IMR-90 (cell line): Measurements from ENCODE around the gene LIN9. TPM values are rescaled to one million over a fixed set of nuclear protein-coding genes. Genes with fewer than 3 reads are reported as not detected.

Experiments
- ATAC-seq: fragments of 200-7000 bp; cut with Tn5 transposase; 2 replicates; pipeline ENCODE4 v1.9.1; 2020; ENCODE audit warnings: low read depth, mild to moderate bottlenecking, moderate library complexity
- BruUV-seq: library from RNA; stranded (reverse); fragments of 400-500 nt; replicated peaks from 2 replicates; lab custom pipeline; 2021; lab: Mats Ljungman, UMichigan
- CTCF ChIA-PET: fragments of 300-600 bp; formaldehyde crosslinking; extraction: SDS; loops from one replicate; lab custom pipeline; 2021; ENCODE audit warnings: antibody characterized with exemption; lab: Yijun Ruan, JAX
- POLR2A ChIA-PET: fragments of 300-600 bp; sonication (Branson Sonifier 250); formaldehyde crosslinking; loops from one replicate; lab custom pipeline; 2022; ENCODE audit warnings: antibody characterized with exemption; ENCODE audit not compliant: unreplicated experiment; lab: Charles Lee
- DNase-seq: peaks from one replicate; pipeline ENCODE4 v3.0.0; 2013
- H2AFZ ChIP-seq: replicated peaks from 2 replicates; pipeline ENCODE3; 2013; ENCODE audit warnings: low read length, mild to moderate bottlenecking; ENCODE audit not compliant: poor library complexity
- H2AK5ac ChIP-seq: 2 replicates; pipeline ENCODE4 v1.6.1; 2013; ENCODE audit warnings: low read depth, low read length, inconsistent platforms
- H2AK9ac ChIP-seq: replicated peaks from 2 replicates; pipeline ENCODE3; 2013; ENCODE audit warnings: mild to moderate bottlenecking, low read depth, low read length, moderate library complexity; ENCODE audit not compliant: poor library complexity
- H2BK120ac ChIP-seq: 2 replicates; pipeline ENCODE4 v1.6.1; 2013; ENCODE audit warnings: low read depth, low read length, inconsistent platforms
- H2BK15ac ChIP-seq: 3 replicates; pipeline ENCODE4 v1.6.1; 2013; ENCODE audit warnings: low read depth, low read length, inconsistent platforms
- H2BK20ac ChIP-seq: 2 replicates; pipeline ENCODE4 v1.6.1; 2013; ENCODE audit warnings: low read depth, mild to moderate bottlenecking, inconsistent platforms, low read length, moderate library complexity
- H2BK5ac ChIP-seq: 2 replicates; pipeline ENCODE4 v1.6.1; 2013; ENCODE audit warnings: mild to moderate bottlenecking, low read depth, low read length, inconsistent platforms; ENCODE audit not compliant: poor library complexity, severe bottlenecking
- H3K14ac ChIP-seq: replicated peaks from 2 replicates; pipeline ENCODE4 v1.6.1; 2013; ENCODE audit warnings: low read depth, low read length, inconsistent platforms
- H3K18ac ChIP-seq: 2 replicates; pipeline ENCODE4 v1.6.1; 2013; ENCODE audit warnings: low read depth, low read length, control low read depth
- H3K23ac ChIP-seq: 2 replicates; pipeline ENCODE4 v1.6.1; 2013; ENCODE audit warnings: low read depth, low read length, inconsistent platforms
- H3K27ac ChIP-seq: 2 replicates; pipeline ENCODE4 v1.5.1; 2013; ENCODE audit warnings: mild to moderate bottlenecking, control low read depth, low read length; ENCODE audit not compliant: insufficient read depth
- H3K27me3 ChIP-seq: 2 replicates; pipeline ENCODE4 v1.6.1; 2013; ENCODE audit warnings: low read length; ENCODE audit not compliant: control insufficient read depth, insufficient read depth
- H3K36me3 ChIP-seq: 2 replicates; pipeline ENCODE4 v1.6.1; 2013; ENCODE audit warnings: low read length, mixed read lengths; ENCODE audit not compliant: control insufficient read depth, insufficient read depth
- H3K4ac ChIP-seq: 2 replicates; pipeline ENCODE4 v1.6.1; 2013; ENCODE audit warnings: low read depth, low read length, inconsistent platforms
- H3K4me1 ChIP-seq: 2 replicates; pipeline ENCODE4 v1.6.1; 2013; ENCODE audit warnings: low read length, mixed read lengths; ENCODE audit not compliant: control insufficient read depth, insufficient read depth
- H3K4me2 ChIP-seq: 2 replicates; pipeline ENCODE4 v1.6.1; 2013; ENCODE audit warnings: low read depth, mild to moderate bottlenecking, control low read depth, low read length, moderate library complexity
- H3K4me3 ChIP-seq: 2 replicates; pipeline ENCODE4 v1.5.1; 2013; ENCODE audit warnings: low read depth, mild to moderate bottlenecking, control low read depth, low read length, moderate library complexity; ENCODE audit not compliant: insufficient read depth
- H3K56ac ChIP-seq: 2 replicates; pipeline ENCODE4 v1.6.1; 2013; ENCODE audit warnings: low read length, inconsistent platforms; ENCODE audit not compliant: insufficient read depth; ENCODE audit errors: extremely low read depth
- H3K79me1 ChIP-seq, 2 experiments: 2 replicates each; pipeline ENCODE4 v1.6.1; 2013; ENCODE audit warnings: low read length in 2 of 2, inconsistent platforms in 1 of 2, low read depth in 1 of 2
- H3K9ac ChIP-seq: 2 replicates; pipeline ENCODE4 v1.6.1; 2013; ENCODE audit warnings: low read depth, low read length, control low read depth
- H3K9me1 ChIP-seq: 2 replicates; pipeline ENCODE4 v1.6.1; 2013; ENCODE audit warnings: low read length, inconsistent platforms; ENCODE audit not compliant: insufficient read depth
- H3K9me3 ChIP-seq: 2 replicates; pipeline ENCODE4 v1.6.1; 2013; ENCODE audit warnings: low read length; ENCODE audit not compliant: control insufficient read depth, insufficient read depth
- H4K20me1 ChIP-seq: 2 replicates; pipeline ENCODE4 v1.6.1; 2013; ENCODE audit warnings: low read length, inconsistent platforms; ENCODE audit not compliant: insufficient read depth
- H4K5ac ChIP-seq: 2 replicates; pipeline ENCODE4 v1.6.1; 2013; ENCODE audit warnings: mild to moderate bottlenecking, low read depth, low read length, control low read depth
- H4K8ac ChIP-seq, 2 experiments: 2 replicates each; pipeline ENCODE4 v1.6.1; 2013; ENCODE audit warnings: low read depth in 2 of 2, low read length in 2 of 2, control low read depth in 1 of 2, inconsistent platforms in 1 of 2
- H4K91ac ChIP-seq: 2 replicates; pipeline ENCODE4 v1.6.1; 2013; ENCODE audit warnings: low read depth, low read length, inconsistent platforms; ENCODE audit not compliant: insufficient read depth
- BHLHE40 ChIP-seq: fragments of 150-350 bp; IDR thresholded peaks from 2 replicates; pipeline ENCODE4 v1.6.1; 2016; ENCODE audit warnings: mild to moderate bottlenecking, low read depth, low read length
- CEBPB ChIP-seq: IDR thresholded peaks from 2 replicates; pipeline ENCODE4 v1.6.1; 2012; ENCODE audit warnings: low read depth, low read length, improper control_type of control experiment
- CHD1 ChIP-seq: IDR thresholded peaks from 2 replicates; pipeline ENCODE4 v1.6.1; 2012; ENCODE audit warnings: low read depth, low read length, improper control_type of control experiment
- FOS ChIP-seq: fragments of 150-350 bp; IDR thresholded peaks from 2 replicates; pipeline ENCODE4 v1.6.1; 2016; ENCODE audit warnings: low read depth, low read length
- MAFK ChIP-seq: IDR thresholded peaks from 2 replicates; pipeline ENCODE4 v1.6.1; 2012; ENCODE audit warnings: low read depth, low read length, improper control_type of control experiment
- MAZ ChIP-seq: IDR thresholded peaks from 2 replicates; pipeline ENCODE4 v1.6.1; 2012; ENCODE audit warnings: low read depth, mild to moderate bottlenecking, low read length, improper control_type of control experiment, moderate library complexity, borderline replicate concordance
- MXI1 ChIP-seq: IDR thresholded peaks from 2 replicates; pipeline ENCODE4 v1.6.1; 2012; ENCODE audit warnings: low read depth, mild to moderate bottlenecking, low read length, moderate library complexity, borderline replicate concordance
- NFE2L2 ChIP-seq: fragments of 150-350 bp; IDR thresholded peaks from 2 replicates; pipeline ENCODE4 v1.6.1; 2016; ENCODE audit warnings: low read depth, mild to moderate bottlenecking, low read length
- POLR2A ChIP-seq: IDR thresholded peaks from 2 replicates; pipeline ENCODE4 v1.6.1; 2012; ENCODE audit warnings: mild to moderate bottlenecking, low read depth, low read length
- SMC3 ChIP-seq: fragments of 150-350 bp; IDR thresholded peaks from 2 replicates; pipeline ENCODE4 v1.6.1; 2016; ENCODE audit warnings: low read depth, mild to moderate bottlenecking, antibody characterized with exemption, low read length, moderate library complexity
- WGBS, 2 experiments: methylation state at CpG; one replicate each; pipeline versions ENCODE4 v1.1.5 to v1.1.7; 2013; ENCODE audit warnings: missing lambda C conversion rate in 2 of 2; ENCODE audit not compliant: insufficient read length in 1 of 2; ENCODE audit errors: extremely low coverage in 2 of 2; 5-methylcytosine and 5-hydroxymethylcytosine counted together
- dilution Hi-C: fragments of 300-500 bp; cut with HindIII; formaldehyde crosslinking; loops from one replicate; pipeline ENCODE4 v1.14.3; 2018; ENCODE audit warnings: low sequenced_read_pairs; ENCODE audit not compliant: unreplicated experiment
- in situ Hi-C: fragments of 300-500 bp; cut with MboI; formaldehyde crosslinking; loops from 3 replicates; pipeline ENCODE4 v1.14.3; 2019; ENCODE audit warnings: low sequenced_read_pairs, inconsistent platforms, mixed read lengths
- intact Hi-C: fragments of 100-400 bp; cut with micrococcal nuclease; formaldehyde crosslinking; loops from 2 replicates; pipeline ENCODE4 v1.10.0; 2022
- polyA plus RNA-seq, 3 experiments: library from polyadenylated mRNA; depleted of rRNA; stranded (reverse); fragments of >200 nt; gene quantifications; 2 replicates each; pipeline ENCODE4 v1.2.3, GENCODE V29; 2012; ENCODE audit warnings: low replicate concordance in 1 of 3
- total RNA-seq: library from RNA; depleted of rRNA; stranded (reverse); fragments of >200 nt; gene quantifications from 2 replicates; pipeline ENCODE4 v1.2.3, GENCODE V29; 2012
- TF ChIP-seq, protein P1 (sequence below): fragments of 150-350 bp; IDR thresholded peaks from 2 replicates; pipeline ENCODE4 v1.6.1; 2016; ENCODE audit warnings: low read depth, mild to moderate bottlenecking, low read length, moderate library complexity, borderline replicate concordance
- TF ChIP-seq, protein P2 (sequence below): conservative IDR thresholded peaks from 2 replicates; pipeline ENCODE4 v1.5.1; 2012; ENCODE audit warnings: mild to moderate bottlenecking, low read depth, low read length, improper control_type of control experiment
- TF ChIP-seq, protein P3 (sequence below): fragments of 150-350 bp; IDR thresholded peaks from 2 replicates; pipeline ENCODE4 v1.6.1; 2017; ENCODE audit warnings: mild to moderate bottlenecking, antibody characterized with exemption, low read length, low read depth

The LIN9 gene
- total and polyA plus RNA-seq, 2 of the 4 experiments (the other 2 are of a cell fraction) = 2.3 to 3.9 TPM

DNA sequence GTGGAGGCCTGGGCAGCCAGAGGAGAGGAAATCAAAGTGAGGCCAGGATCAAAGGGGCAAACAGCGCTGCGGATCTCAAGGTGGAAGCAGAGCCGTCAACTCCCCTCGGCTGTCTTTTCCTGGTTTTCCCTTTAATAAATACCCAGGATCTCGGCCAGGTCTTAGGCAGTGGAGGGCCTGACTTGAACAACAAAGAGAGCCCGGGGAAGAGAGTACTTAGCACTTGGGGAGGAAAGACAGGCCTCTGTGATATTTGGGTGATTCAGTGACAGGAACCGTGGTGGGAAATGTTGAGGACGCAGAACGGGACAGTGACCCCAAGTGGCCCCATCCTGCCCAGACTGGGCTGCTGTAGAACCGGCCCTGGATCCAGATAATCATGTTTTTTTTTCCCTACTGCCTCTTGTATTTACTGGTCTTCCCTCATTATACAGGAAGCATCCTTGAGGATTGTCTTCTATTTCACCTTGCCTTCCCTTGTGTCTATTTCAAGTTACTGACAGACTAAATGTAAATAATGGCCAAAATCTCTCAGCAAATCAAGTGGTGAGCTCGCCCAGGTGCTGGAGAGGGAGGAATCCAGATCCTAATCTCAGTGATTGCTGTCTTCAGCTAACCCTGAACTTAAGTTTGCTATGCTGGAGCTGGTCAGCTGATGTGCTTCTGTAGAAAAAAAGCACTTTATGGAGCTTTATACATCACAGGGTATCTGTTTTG, 88.3 kb downstream of the LIN9 start:
- DNase-seq (no peak), ATAC-seq (no peak)
- POLR2A ChIA-PET = no interaction called here
- in situ Hi-C loops (no loop called here), intact Hi-C loops (no loop called here), dilution Hi-C loops (no loop called here)
- H3K4me1 ChIP-seq = 0 out of 2 replicates have a peak, but pooled peaks cover 1% of the 10 kb centered on the region
- no peak overlapping the region for H3K4ac ChIP-seq
- no peak overlapping the region for H4K5ac ChIP-seq
- H2BK15ac ChIP-seq = no peak overlapping the region
- no peaks in the 10 kb centered on the region for H3K9me3 ChIP-seq
- H3K79me1 ChIP-seq = no peaks in the 10 kb centered on the region
- no peak overlapping the region for H2AFZ ChIP-seq
- no peak overlapping the region for H3K56ac ChIP-seq
- no peak overlapping the region for H2AK9ac ChIP-seq
- H2BK5ac ChIP-seq = no peak overlapping the region
- H4K91ac ChIP-seq = no peak overlapping the region
- 10% methylated on average over 2 of the region's 11 CpGs; no CpG with 5 or more reads in 1 of the 2 experiments for WGBS, 2 experiments
- H2BK120ac ChIP-seq = no peak overlapping the region
- no peak overlapping the region for H3K14ac ChIP-seq
- no peak overlapping the region for H3K4me3 ChIP-seq
- H3K18ac ChIP-seq = no peak overlapping the region
- H3K4me2 ChIP-seq = no peak overlapping the region
- CTCF ChIA-PET = no interaction called here
- TF ChIP-seq MAFK (no peak), MAZ (no peak), CHD1 (no peak), FOS (no peak), NFE2L2 (no peak), POLR2A (no peak), MXI1 (no peak), BHLHE40 (no peak), SMC3 (no peak), CEBPB (no peak)
- TF ChIP-seq, protein P1, sequence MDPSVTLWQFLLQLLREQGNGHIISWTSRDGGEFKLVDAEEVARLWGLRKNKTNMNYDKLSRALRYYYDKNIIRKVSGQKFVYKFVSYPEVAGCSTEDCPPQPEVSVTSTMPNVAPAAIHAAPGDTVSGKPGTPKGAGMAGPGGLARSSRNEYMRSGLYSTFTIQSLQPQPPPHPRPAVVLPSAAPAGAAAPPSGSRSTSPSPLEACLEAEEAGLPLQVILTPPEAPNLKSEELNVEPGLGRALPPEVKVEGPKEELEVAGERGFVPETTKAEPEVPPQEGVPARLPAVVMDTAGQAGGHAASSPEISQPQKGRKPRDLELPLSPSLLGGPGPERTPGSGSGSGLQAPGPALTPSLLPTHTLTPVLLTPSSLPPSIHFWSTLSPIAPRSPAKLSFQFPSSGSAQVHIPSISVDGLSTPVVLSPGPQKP = no peak
- TF ChIP-seq, protein P2, sequence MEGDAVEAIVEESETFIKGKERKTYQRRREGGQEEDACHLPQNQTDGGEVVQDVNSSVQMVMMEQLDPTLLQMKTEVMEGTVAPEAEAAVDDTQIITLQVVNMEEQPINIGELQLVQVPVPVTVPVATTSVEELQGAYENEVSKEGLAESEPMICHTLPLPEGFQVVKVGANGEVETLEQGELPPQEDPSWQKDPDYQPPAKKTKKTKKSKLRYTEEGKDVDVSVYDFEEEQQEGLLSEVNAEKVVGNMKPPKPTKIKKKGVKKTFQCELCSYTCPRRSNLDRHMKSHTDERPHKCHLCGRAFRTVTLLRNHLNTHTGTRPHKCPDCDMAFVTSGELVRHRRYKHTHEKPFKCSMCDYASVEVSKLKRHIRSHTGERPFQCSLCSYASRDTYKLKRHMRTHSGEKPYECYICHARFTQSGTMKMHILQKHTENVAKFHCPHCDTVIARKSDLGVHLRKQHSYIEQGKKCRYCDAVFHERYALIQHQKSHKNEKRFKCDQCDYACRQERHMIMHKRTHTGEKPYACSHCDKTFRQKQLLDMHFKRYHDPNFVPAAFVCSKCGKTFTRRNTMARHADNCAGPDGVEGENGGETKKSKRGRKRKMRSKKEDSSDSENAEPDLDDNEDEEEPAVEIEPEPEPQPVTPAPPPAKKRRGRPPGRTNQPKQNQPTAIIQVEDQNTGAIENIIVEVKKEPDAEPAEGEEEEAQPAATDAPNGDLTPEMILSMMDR = no peak
- TF ChIP-seq, protein P3, sequence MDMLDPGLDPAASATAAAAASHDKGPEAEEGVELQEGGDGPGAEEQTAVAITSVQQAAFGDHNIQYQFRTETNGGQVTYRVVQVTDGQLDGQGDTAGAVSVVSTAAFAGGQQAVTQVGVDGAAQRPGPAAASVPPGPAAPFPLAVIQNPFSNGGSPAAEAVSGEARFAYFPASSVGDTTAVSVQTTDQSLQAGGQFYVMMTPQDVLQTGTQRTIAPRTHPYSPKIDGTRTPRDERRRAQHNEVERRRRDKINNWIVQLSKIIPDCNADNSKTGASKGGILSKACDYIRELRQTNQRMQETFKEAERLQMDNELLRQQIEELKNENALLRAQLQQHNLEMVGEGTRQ = no peak
- H2AK5ac ChIP-seq = no peak overlapping the region
- no peak overlapping the region for H3K9ac ChIP-seq
- no TSS peak for BruUV-seq
- no peaks in the 10 kb centered on the region for H3K9me1 ChIP-seq
- H2BK20ac ChIP-seq = no peak overlapping the region
- no peaks in the 10 kb centered on the region for H3K36me3 ChIP-seq
- no peak overlapping the region for H3K23ac ChIP-seq
- no peak overlapping the region for H3K27ac ChIP-seq
- no peaks in the 10 kb centered on the region for H4K20me1 ChIP-seq
- H3K27me3 ChIP-seq = peaks cover 19% of the 10 kb centered on the region
- H4K8ac ChIP-seq = no peak overlapping the region
